Testis (tissue), 3 donors: ENCODE results near the gene FHOD3. TPM values are rescaled to one million over a fixed set of nuclear protein-coding genes. Genes with fewer than 3 reads are reported as not detected.
A peak's percentile ranks its signal among the peaks of the same experiment; 100 is the strongest.

Experiments
- DNase-seq: peaks from one replicate; pipeline ENCODE4 v3.0.0-alpha.2; 2019
- H3K27ac ChIP-seq, 2 donors: fragments of 200-600 bp; sonication (generic); one replicate each; pipeline ENCODE4 v1.5.1; 2019
- H3K27me3 ChIP-seq: fragments of 200-600 bp; sonication (generic); one replicate; pipeline ENCODE4 v1.5.1; 2019
- H3K36me3 ChIP-seq: fragments of 200-600 bp; sonication (generic); one replicate; pipeline ENCODE4 v1.5.1; 2017; ENCODE audit warnings: low read depth; ENCODE audit errors: missing control alignments
- H3K4me1 ChIP-seq: fragments of 200-600 bp; sonication (generic); one replicate; pipeline ENCODE4 v1.5.1; 2019
- H3K4me3 ChIP-seq, 2 donors: fragments of 200-600 bp; sonication (generic); one replicate each; pipeline ENCODE4 v1.5.1; 2017 to 2019
- H3K9me3 ChIP-seq: fragments of 200-600 bp; sonication (generic); one replicate; pipeline ENCODE4 v1.5.1; 2017
- POLR2A ChIP-seq: fragments of 450-650 bp; IDR thresholded peaks from one replicate; pipeline ENCODE4 v1.6.1; 2017; ENCODE audit warnings: antibody characterized with exemption, mild to moderate bottlenecking, moderate library complexity
- WGBS, 2 donors: methylation state at CpG; one replicate each; pipeline ENCODE4 v1.1.5; 2018; 5-methylcytosine and 5-hydroxymethylcytosine counted together
- intact Hi-C: fragments of 100-400 bp; cut with DNase I; formaldehyde crosslinking; loops from one replicate; pipeline ENCODE4 v1.15.1; 2023; ENCODE audit warnings: low total_unique reads
- polyA plus RNA-seq: library from polyadenylated mRNA; stranded (reverse); fragments of 350-450 nt; fragmentation: Illumina TruSeq; extraction: RNeasy Lipid Tissue Mini Kit (QIAGEN cat#74804); gene quantifications from one replicate; pipeline ENCODE4 v1.2.3, GENCODE V29; 2014; ENCODE audit warnings: low read depth, low replicate concordance; ENCODE audit not compliant: insufficient read depth
- total RNA-seq, 2 donors: library from RNA; depleted of rRNA; stranded (reverse); fragments of >200 nt; gene quantifications; one replicate each; pipeline ENCODE4 v1.2.3, GENCODE V29; 2016
- TF ChIP-seq, protein P1 (sequence below), 3 experiments: fragments of 450-650 bp in 2 of 3; fragments of 200-600 bp in 1 of 3; sonication (generic) in 1 of 3; IDR thresholded peaks; one replicate each; pipeline ENCODE4 v1.5.1; 2016 to 2019; ENCODE audit warnings: antibody characterized with exemption in 3 of 3, mild to moderate bottlenecking in 2 of 3, moderate library complexity in 1 of 3

The FHOD3 gene
- total and polyA plus RNA-seq, 3 donors from 2014 or later, result 6.5 to 46.8 (median 37.3) TPM

DNA sequence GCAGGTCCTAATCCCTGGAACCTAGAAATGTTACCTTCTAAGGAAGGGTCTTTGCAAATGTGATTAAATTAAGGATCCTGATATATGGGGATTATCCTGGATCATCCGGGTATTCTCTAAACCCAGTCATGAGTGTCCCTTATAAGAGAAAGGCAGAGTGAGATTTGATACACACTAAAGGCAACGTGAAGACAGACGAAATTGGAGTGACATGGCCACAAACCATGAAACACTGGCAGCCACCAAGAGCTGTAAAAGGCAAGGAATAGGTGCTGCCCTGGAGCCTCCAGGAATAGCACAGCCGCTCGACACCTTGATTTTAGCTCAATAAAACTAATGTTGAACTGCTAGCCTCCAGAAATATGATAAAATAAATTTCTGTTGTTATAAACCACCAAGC lies 486.3 kb downstream of the FHOD3 start:
- intact Hi-C loops, result no loop called here
- Histone ChIP-seq H3K4me1 (no peaks in the 10 kb centered on the region), H3K9me3 (no peaks in the 10 kb centered on the region), H3K27ac (no peak overlapping the region), H3K4me3 (no peak overlapping the region), H3K27me3 (no peaks in the 10 kb centered on the region), H3K36me3 (no peaks in the 10 kb centered on the region)
- TF ChIP-seq, protein P1, sequence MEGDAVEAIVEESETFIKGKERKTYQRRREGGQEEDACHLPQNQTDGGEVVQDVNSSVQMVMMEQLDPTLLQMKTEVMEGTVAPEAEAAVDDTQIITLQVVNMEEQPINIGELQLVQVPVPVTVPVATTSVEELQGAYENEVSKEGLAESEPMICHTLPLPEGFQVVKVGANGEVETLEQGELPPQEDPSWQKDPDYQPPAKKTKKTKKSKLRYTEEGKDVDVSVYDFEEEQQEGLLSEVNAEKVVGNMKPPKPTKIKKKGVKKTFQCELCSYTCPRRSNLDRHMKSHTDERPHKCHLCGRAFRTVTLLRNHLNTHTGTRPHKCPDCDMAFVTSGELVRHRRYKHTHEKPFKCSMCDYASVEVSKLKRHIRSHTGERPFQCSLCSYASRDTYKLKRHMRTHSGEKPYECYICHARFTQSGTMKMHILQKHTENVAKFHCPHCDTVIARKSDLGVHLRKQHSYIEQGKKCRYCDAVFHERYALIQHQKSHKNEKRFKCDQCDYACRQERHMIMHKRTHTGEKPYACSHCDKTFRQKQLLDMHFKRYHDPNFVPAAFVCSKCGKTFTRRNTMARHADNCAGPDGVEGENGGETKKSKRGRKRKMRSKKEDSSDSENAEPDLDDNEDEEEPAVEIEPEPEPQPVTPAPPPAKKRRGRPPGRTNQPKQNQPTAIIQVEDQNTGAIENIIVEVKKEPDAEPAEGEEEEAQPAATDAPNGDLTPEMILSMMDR (IDR thresholded peaks at IDR 0.05), result no peak
- TF ChIP-seq POLR2A, result no peak
- DNase-seq, result no peak
- WGBS, 2 donors, result 100% methylated on average over 5 of the region's 5 CpGs

DNA sequence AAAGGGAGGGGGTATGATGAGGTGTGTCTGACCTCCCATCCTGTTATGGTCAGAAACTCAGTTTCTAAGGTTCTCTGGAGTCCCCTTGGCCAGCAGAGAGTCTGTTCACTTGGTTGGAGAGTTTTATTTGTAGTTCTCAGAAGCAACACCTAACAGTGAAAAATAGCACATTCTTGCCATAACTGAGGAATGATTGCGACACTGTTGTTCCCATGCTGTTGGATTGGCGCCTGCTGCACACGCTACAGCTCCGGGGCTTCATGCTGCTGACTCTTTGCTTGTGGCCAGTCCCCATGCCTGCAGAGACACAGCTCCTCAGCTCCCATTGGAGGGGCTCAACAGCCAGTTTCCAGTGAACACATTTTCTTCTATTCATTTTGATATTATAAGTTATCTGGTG lies 489.2 kb downstream of the FHOD3 start:
- Histone ChIP-seq H3K27ac (no peak overlapping the region), H3K4me1 (no peaks in the 10 kb centered on the region), H3K36me3 (no peaks in the 10 kb centered on the region), H3K9me3 (no peaks in the 10 kb centered on the region), H3K4me3 (no peak overlapping the region), H3K27me3 (no peaks in the 10 kb centered on the region)
- TF ChIP-seq, protein P1 (IDR thresholded peaks at IDR 0.05), result no peak
- TF ChIP-seq POLR2A, result no peak
- DNase-seq, result peak; percentile 18
- intact Hi-C loops, result no loop called here
- WGBS, 2 donors, result 61 to 68% methylated on average over 4 of the region's 4 CpGs

DNA sequence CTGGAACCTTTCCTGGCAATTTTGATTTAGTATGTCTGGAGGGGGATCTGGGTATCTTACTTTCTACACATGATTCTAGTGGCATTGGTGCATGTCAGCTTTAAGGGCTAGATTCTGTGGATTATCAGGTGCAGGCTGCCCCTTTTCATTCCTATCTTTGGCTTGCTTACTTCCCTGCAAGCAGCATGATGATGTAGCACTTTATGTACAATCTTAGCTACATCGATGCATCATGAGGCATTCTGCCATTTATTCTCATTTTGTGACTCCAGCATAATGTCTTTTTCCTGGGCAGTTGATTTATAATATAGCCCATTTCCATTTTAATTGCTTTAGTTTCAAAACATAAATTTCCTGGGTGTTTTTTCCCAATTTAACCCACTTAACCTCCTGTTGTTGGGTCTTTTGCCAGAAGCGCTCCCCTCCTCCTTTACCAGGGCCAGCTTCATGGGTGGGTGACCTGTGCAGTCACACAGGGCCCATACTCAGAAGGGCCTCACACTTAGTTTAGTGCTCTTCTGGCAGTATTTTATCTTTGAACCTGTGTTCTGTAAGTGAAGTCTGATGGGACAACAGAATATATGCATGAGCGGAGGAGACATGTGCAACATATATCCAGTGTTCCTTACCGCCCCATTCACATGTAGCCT lies 495.2 kb downstream of the FHOD3 start:
- TF ChIP-seq, protein P1 (IDR thresholded peaks at IDR 0.05), result no peak
- no peak for TF ChIP-seq POLR2A
- intact Hi-C loops, result no loop called here
- no peak overlapping the region for H3K4me3 ChIP-seq
- no peaks in the 10 kb centered on the region for H3K9me3 ChIP-seq
- DNase-seq, result no peak
- no peaks in the 10 kb centered on the region for H3K27me3 ChIP-seq
- no peaks in the 10 kb centered on the region for H3K4me1 ChIP-seq
- no peaks in the 10 kb centered on the region for H3K36me3 ChIP-seq
- no peak overlapping the region for H3K27ac ChIP-seq
- WGBS, 2 donors, result 93 to 94% methylated on average over 4 of the region's 4 CpGs

DNA sequence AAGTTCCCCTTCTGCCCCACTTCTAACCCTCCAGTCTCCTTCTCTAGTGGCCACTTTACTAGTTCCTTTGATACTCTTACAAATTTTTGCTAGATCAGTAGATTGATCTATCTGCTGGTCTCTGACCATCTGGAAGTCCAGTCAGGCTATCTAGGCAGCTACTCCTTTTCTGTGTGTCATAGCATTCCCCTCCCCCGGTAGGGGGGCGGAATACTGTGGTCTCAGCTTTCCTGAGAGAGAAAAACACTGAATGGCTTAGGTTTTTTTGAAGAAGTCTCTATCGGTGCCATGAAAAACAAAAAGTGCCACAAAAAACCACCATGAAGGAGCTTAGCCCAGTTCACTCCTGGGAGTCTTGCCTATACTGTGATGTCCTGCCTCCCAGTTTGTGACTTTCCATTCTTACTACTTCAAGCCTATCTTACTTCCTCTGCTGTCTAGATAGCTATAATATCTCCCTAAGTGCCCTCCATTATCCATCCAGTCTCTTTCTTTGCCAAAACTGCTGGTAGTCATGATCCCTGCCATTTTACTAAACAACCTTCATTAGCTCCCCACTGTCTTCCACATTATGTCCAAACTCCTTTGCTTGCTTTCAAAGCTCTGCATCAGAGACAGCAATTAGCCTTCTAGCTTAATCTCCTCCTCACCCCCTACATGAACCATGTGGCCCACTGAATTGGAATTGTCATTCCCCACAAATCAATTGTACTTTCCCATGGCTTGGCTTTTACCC lies 501.4 kb downstream of the FHOD3 start:
- H3K27ac ChIP-seq, result no peak overlapping the region
- no peaks in the 10 kb centered on the region for H3K36me3 ChIP-seq
- no peaks in the 10 kb centered on the region for H3K27me3 ChIP-seq
- no peaks in the 10 kb centered on the region for H3K4me1 ChIP-seq
- intact Hi-C loops, result no loop called here
- no peak overlapping the region for H3K4me3 ChIP-seq
- WGBS, 2 donors, result 86 to 93% methylated on average over 3 of the region's 3 CpGs
- H3K9me3 ChIP-seq, result no peaks in the 10 kb centered on the region
- no peak for TF ChIP-seq POLR2A
- TF ChIP-seq, protein P1 (IDR thresholded peaks at IDR 0.05), result no peak
- DNase-seq, result no peak
